ENCODE data around the gene ZSCAN10. TPM values are rescaled to one million over a fixed set of nuclear protein-coding genes. Genes with fewer than 3 reads are reported as not detected.
A peak's percentile ranks its signal among the peaks of the same experiment; 100 is the strongest.

Gene ZSCAN10
- total and polyA plus RNA-seq, 2 of the 13 experiments (the other 11 are each of a cell fraction or from before 2014, with no cell fraction given): not detected

DNA sequence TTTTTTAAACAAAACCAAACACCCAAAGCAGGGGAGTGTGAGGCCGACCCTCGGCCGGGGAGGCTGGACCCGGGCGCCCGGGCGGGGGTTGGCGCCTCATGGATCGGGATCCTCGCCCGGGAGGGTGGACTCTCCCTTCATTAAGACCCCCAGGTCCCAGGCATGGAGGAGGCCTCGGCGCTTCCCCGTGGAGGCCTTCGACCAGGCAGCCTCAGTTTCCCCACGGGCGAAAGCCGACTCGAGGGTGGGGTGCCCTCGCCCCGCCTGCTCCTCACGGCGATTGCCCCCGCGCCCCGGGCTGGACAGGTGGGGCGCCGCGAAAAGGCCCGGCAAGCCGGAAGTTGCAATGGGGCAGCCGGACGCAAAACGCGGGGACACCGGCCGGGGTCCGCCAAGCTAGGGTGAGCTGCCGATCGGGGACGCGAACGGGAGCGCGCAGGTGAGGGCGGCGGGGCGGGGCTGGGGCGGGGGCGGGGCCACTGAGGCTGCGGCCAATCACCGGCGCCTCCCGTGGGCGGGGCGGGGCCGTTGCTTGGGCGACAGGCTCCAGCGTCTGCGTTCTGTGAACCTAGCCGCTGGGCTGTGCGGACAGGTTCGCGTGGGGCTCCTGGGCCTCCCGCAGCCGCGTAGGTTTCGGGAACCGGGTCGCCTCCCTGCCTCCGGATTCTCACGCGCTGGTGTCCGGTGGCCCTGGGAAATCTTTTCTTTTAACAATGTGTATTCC, 7.3 kb upstream of the ZSCAN10 start (continued):
- TF ChIP-seq SNRNP70 (IDR thresholded peaks at IDR 0.05; ENCODE audit: low read depth, low read length) (no peak), LCORL (IDR thresholded peaks at IDR 0.05) (no peak), LCORL (CRISPR knock-in tag; IDR thresholded peaks at IDR 0.05) (0 out of 2 replicates have a peak, but pooled peaks have one; percentile 62), CENPX (CRISPR knock-in tag; IDR thresholded peaks at IDR 0.05) (no peak), MEIS1 (CRISPR knock-in tag; IDR thresholded peaks at IDR 0.05; ENCODE audit: borderline replicate concordance) (no peak), SP4 (CRISPR knock-in tag; IDR thresholded peaks at IDR 0.05) (peak; percentile 78; the same call in 1 of the 2 replicates), SRF (IDR thresholded peaks at IDR 0.05; ENCODE audit: low read depth, low read length) (no peak), DNMT3B (CRISPR knock-in tag; conservative IDR thresholded peaks at IDR 0.05) (no peak; the same call in 1 of the 2 replicates), GPN1 (CRISPR knock-in tag; IDR thresholded peaks at IDR 0.05; ENCODE audit: borderline replicate concordance) (no peak), ZNF546 (CRISPR knock-in tag; conservative IDR thresholded peaks at IDR 0.05) (no peak), ZNF773 (CRISPR knock-in tag; IDR thresholded peaks at IDR 0.05; ENCODE audit: borderline replicate concordance) (no peak), SMAD9 (CRISPR knock-in tag; IDR thresholded peaks at IDR 0.05) (no peak), ZKSCAN8 (CRISPR knock-in tag; IDR thresholded peaks at IDR 0.05; ENCODE audit: borderline replicate concordance) (peak; percentile 39; the same call in 1 of the 2 replicates), RBM22 (optimal IDR thresholded peaks at IDR 0.05; ENCODE audit: low read length) (no peak)
- TF ChIP-seq, protein P1, sequence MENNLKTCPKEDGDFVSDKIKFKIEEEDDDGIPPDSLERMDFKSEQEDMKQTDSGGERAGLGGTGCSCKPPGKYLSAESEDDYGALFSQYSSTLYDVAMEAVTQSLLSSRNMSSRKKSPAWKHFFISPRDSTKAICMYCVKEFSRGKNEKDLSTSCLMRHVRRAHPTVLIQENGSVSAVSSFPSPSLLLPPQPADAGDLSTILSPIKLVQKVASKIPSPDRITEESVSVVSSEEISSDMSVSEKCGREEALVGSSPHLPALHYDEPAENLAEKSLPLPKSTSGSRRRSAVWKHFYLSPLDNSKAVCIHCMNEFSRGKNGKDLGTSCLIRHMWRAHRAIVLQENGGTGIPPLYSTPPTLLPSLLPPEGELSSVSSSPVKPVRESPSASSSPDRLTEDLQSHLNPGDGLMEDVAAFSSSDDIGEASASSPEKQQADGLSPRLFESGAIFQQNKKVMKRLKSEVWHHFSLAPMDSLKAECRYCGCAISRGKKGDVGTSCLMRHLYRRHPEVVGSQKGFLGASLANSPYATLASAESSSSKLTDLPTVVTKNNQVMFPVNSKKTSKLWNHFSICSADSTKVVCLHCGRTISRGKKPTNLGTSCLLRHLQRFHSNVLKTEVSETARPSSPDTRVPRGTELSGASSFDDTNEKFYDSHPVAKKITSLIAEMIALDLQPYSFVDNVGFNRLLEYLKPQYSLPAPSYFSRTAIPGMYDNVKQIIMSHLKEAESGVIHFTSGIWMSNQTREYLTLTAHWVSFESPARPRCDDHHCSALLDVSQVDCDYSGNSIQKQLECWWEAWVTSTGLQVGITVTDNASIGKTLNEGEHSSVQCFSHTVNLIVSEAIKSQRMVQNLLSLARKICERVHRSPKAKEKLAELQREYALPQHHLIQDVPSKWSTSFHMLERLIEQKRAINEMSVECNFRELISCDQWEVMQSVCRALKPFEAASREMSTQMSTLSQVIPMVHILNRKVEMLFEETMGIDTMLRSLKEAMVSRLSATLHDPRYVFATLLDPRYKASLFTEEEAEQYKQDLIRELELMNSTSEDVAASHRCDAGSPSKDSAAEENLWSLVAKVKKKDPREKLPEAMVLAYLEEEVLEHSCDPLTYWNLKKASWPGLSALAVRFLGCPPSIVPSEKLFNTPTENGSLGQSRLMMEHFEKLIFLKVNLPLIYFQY (CRISPR knock-in tag; IDR thresholded peaks at IDR 0.05; ENCODE audit: borderline replicate concordance): peak; percentile 80; the same call in 1 of the 2 replicates
- TF ChIP-seq, protein P2, sequence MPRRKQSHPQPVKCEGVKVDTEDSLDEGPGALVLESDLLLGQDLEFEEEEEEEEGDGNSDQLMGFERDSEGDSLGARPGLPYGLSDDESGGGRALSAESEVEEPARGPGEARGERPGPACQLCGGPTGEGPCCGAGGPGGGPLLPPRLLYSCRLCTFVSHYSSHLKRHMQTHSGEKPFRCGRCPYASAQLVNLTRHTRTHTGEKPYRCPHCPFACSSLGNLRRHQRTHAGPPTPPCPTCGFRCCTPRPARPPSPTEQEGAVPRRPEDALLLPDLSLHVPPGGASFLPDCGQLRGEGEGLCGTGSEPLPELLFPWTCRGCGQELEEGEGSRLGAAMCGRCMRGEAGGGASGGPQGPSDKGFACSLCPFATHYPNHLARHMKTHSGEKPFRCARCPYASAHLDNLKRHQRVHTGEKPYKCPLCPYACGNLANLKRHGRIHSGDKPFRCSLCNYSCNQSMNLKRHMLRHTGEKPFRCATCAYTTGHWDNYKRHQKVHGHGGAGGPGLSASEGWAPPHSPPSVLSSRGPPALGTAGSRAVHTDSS (CRISPR knock-in tag; conservative IDR thresholded peaks at IDR 0.05): no peak
- TF ChIP-seq, protein P3, sequence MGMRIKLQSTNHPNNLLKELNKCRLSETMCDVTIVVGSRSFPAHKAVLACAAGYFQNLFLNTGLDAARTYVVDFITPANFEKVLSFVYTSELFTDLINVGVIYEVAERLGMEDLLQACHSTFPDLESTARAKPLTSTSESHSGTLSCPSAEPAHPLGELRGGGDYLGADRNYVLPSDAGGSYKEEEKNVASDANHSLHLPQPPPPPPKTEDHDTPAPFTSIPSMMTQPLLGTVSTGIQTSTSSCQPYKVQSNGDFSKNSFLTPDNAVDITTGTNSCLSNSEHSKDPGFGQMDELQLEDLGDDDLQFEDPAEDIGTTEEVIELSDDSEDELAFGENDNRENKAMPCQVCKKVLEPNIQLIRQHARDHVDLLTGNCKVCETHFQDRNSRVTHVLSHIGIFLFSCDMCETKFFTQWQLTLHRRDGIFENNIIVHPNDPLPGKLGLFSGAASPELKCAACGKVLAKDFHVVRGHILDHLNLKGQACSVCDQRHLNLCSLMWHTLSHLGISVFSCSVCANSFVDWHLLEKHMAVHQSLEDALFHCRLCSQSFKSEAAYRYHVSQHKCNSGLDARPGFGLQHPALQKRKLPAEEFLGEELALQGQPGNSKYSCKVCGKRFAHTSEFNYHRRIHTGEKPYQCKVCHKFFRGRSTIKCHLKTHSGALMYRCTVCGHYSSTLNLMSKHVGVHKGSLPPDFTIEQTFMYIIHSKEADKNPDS (CRISPR knock-in tag; IDR thresholded peaks at IDR 0.05): no peak
